Measurements from ENCODE around the gene AFF2.

GRCh38 chrX:148555571-148556243 is 55.3 kb downstream of the AFF2 start:
- TF ChIP-seq POLR2A (IDR thresholded peaks at IDR 0.05): no peak
- TF ChIP-seq, protein P1, sequence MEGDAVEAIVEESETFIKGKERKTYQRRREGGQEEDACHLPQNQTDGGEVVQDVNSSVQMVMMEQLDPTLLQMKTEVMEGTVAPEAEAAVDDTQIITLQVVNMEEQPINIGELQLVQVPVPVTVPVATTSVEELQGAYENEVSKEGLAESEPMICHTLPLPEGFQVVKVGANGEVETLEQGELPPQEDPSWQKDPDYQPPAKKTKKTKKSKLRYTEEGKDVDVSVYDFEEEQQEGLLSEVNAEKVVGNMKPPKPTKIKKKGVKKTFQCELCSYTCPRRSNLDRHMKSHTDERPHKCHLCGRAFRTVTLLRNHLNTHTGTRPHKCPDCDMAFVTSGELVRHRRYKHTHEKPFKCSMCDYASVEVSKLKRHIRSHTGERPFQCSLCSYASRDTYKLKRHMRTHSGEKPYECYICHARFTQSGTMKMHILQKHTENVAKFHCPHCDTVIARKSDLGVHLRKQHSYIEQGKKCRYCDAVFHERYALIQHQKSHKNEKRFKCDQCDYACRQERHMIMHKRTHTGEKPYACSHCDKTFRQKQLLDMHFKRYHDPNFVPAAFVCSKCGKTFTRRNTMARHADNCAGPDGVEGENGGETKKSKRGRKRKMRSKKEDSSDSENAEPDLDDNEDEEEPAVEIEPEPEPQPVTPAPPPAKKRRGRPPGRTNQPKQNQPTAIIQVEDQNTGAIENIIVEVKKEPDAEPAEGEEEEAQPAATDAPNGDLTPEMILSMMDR (IDR thresholded peaks at IDR 0.05 in 4 of 5, conservative IDR thresholded peaks at IDR 0.05 in 1 of 5): no peak
